HG03097 (cell line): ENCODE results near the gene ATF5.
"Not testable (repeated sequence)": the region's sequence is repeated elsewhere in the genome, so short reads cannot be mapped to it uniquely, and the experiment has no call there.

Experiments used
- ATAC-seq: cut with Tn5 transposase; IDR thresholded peaks from one replicate; pipeline ENCODE4 v1.9.1; 2021; ENCODE audit not compliant: unreplicated experiment, low FRiP score

Gene ATF5

GRCh38 chr19:49921871-49922795 lies 6.9 kb upstream of the ATF5 start:
- no peak for ATAC-seq

GRCh38 chr19:49923055-49924003 lies 5.7 kb upstream of the ATF5 start:
- no peak for ATAC-seq

- no peak for ATAC-seq
Observed at GRCh38 chr19:49924004-49924880, 4.8 kb upstream of the ATF5 start.

- not testable (repeated sequence) for ATAC-seq
Observed at GRCh38 chr19:49924881-49925210, 4.2 kb upstream of the ATF5 start.

- no peak for ATAC-seq
Observed at GRCh38 chr19:49925486-49925885, 3.5 kb upstream of the ATF5 start.

GRCh38 chr19:49926515-49926914 lies 2.5 kb upstream of the ATF5 start:
- ATAC-seq, result no peak

GRCh38 chr19:49927526-49928264 lies 1.3 kb upstream of the ATF5 start:
- no peak for ATAC-seq

GRCh38 chr19:49929611-49930482 lies 842 bp downstream of the ATF5 start:
- peak; percentile 76 for ATAC-seq

- no peak for ATAC-seq
Observed at GRCh38 chr19:49930483-49931011, 1.5 kb downstream of the ATF5 start.

- ATAC-seq, result no peak
Observed at GRCh38 chr19:49931293-49932040, 2.5 kb downstream of the ATF5 start.

- ATAC-seq, result no peak
Observed at GRCh38 chr19:49932041-49932451, 3.0 kb downstream of the ATF5 start.

- no peak for ATAC-seq
Observed at GRCh38 chr19:49932731-49933131, 3.7 kb downstream of the ATF5 start.

GRCh38 chr19:49933643-49934042 lies 4.6 kb downstream of the ATF5 start:
- ATAC-seq, result no peak

- no peak for ATAC-seq
Observed at GRCh38 chr19:49936549-49936948, 7.5 kb downstream of the ATF5 start.

GRCh38 chr19:49937750-49938381 lies 8.9 kb downstream of the ATF5 start:
- no peak for ATAC-seq

GRCh38 chr19:49938662-49939061 lies 9.7 kb downstream of the ATF5 start:
- ATAC-seq, result no peak

- ATAC-seq, result no peak
Observed at GRCh38 chr19:49939721-49940481, 10.9 kb downstream of the ATF5 start.
